Fibroblast of the conjunctiva (primary cell): ENCODE measurements around the gene CHADL.
A peak's percentile ranks its signal among the peaks of the same experiment; 100 is the strongest.
"Not testable (repeated sequence)": the region's sequence is repeated elsewhere in the genome, so short reads cannot be mapped to it uniquely, and the experiment has no call there.

Source experiments
- DNase-seq: peaks from one replicate; pipeline ENCODE4 v3.0.0-alpha.2; 2010; ENCODE audit warnings: low read depth

The CHADL gene

GRCh38 chr22:41240377-41241132, at the start of gene CHADL:
Gene CHADL, minus strand, starts transcription at chr22:41240931. Its CDS starts 50 bp downstream, at chr22:41240881.
- no peak for DNase-seq

- DNase-seq = no peak
Measured at GRCh38 chr22:41289671-41290070, 48.9 kb upstream of the CHADL start.

DNA sequence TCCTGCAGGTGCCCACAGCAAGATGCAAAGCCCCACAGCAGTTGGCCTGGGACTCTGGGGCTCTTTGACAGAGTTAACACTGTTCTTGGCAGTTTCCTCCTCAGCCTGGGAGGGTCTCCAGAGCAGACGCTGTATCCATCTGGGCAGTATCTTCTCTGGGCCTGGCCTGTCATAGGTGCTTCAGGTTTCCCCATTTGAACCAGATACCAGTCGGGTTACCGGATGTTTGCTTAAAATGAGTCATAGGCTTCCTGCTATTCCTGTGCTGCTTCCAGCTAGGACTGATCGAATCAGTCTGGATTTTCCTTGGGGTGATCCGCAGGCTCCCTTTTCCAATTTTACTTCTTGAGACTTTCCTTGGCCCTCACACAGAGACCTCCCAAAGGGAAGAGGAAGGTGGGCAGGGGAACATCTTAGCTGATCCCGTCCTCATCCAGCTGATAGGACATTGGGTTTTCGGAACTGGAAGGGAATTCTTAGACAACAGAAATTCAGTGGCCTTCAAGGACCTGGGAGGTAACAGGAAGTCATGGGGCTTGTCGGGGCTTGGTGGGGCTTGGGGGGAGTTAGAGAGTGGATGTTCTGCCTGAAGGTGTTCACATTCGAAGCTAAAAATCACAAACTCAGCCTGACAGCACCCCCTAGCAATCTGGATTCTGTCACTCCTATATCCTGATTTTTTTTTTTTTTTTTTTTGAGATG, 47.7 kb upstream of the CHADL start:
- DNase-seq = no peak

- no peak for DNase-seq
Measured at GRCh38 chr22:41286639-41287091, 45.9 kb upstream of the CHADL start.

DNA sequence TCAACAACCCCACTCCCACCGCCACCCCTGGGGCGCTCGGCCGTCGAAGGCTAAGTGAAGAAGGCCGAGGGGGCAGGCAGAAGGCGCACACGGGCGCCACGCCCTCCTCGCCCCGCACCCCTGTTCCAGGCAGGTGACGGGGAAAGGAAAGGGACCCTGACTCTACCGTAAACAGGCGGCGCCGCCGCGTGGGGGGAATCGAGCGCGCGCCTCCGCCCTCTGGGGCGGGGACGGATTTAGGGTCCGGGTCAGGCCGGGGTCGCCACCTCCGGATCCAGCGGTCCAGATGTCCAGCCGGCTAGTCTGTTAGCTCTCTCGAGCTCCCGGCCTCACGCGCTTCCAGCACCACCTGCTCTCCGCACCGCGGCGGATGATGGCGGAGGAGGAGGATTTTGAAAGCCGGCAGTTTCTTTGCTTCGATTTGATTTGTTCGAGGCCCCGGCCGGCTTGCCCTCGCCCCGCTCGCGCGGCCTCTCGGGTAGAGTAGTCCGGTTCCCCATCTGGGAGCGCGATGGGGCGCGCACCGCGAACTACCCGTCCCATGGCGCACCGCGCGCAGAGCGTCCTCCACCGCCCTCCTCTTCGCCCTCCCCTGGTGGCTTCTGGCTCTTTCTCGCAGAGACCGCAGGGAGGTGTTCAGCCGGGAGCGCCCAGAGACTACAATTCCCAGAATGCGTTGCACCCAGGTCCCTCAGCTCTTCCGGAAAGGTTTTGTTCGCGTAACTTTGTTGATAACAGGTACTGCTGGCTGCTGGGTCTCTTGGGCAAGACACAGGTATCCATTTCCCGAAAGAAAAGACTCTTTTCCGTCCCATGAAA, 45.3 kb upstream of the CHADL start, which contains the start of gene RANGAP1:
RANGAP1 (minus strand) TSS at position 368 of the 819 bp plus-strand sequence. CDS start 5,143 bp downstream, outside the sequence.
- peak; percentile 95 for DNase-seq

GRCh38 chr22:41285441-41285819, 44.7 kb upstream of the CHADL start:
- DNase-seq = peak; percentile 45

DNA sequence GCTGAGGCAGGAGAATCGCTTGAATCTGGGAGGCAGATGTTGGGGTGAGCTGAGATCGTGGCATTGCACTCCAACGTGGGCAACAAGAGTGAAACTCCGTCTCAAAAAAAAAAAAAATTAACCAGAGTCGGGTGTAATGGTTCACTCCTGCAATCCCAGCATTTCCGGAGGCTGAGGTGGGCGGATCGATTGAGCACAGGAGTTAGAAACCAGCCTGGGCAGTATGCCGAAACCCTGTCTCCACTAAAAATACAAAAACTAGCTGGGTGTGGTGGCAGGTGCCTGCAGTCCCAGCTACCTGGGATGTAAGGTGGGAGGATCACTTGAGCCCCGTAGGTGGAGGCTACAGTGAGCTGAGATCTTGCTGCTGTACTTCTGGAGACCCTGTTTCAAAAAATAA, 43.7 kb upstream of the CHADL start:
- DNase-seq = no peak

GRCh38 chr22:41280854-41281253, 40.1 kb upstream of the CHADL start:
- no peak for DNase-seq

GRCh38 chr22:41280065-41280464, 39.3 kb upstream of the CHADL start:
- no peak for DNase-seq

GRCh38 chr22:41274856-41275255, 34.1 kb upstream of the CHADL start:
- no peak for DNase-seq

DNA sequence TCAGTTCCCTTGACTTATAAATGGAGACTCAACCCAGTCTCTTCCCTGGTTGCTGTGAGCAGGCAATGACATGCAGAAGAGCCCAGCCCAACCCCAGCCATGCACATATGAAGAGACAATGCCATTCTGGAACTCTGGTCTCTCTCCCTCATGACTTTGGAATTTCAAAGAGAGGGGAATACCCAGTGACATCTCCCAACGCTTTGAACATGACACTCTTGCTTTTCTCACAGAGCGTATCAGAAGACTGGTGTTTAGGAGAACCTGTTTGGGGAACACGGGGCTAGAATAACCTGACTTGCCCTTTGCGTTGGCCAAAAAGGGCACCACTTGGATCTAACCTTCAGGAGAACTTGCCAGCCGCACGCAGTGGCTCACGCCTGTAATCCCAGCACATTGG, 32.4 kb upstream of the CHADL start:
- no peak for DNase-seq

- DNase-seq = no peak
Measured at GRCh38 chr22:41271787-41272186, 31.1 kb upstream of the CHADL start.

GRCh38 chr22:41267958-41268357, 27.2 kb upstream of the CHADL start:
- DNase-seq = no peak

- DNase-seq = no peak
Measured at GRCh38 chr22:41264408-41264941, 23.7 kb upstream of the CHADL start.

DNA sequence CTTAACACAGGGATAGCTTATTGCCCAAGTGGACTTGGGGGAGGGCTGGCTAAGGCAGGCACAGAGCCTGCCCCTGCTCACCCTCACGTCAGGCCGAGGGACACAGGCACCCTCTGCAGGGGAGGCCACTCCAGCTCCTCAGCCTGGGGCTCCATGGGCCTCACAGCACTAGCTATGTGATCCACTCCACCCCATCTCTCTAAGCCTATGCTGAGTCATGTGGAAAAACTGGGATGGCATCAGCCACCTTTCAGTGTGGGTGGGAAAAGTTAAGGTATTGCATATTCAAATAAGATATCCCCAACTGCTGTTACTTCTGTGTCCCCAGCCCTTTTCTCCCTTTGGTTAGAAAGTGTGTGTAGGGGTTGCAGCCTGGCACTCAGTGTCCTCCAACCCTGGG, 23.0 kb upstream of the CHADL start:
- no peak for DNase-seq

DNA sequence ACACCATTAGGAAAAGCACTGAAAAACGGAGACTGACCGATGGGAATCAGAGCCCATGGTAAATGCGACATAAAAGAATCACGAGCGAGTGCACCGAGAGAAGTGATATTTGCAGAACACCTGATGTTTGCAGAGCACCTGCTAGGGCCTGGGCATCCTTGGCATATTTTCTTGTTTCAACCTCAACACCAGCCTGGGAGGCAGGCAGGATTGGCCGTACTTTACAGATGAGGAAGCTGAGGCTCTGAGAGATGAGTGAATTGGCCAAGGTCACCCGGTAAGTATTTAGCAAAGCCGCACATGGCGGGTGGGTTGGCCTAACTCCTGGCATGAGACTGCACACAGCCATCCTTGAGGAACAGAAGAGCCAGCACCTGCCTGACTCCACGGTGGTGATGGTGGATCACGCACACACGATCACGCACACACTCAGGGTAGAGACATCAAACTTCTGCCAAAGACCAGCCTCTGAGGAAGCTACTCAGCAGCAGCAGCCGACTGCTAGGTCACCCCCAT, 21.6 kb upstream of the CHADL start:
- no peak for DNase-seq

- DNase-seq = no peak
Measured at GRCh38 chr22:41261541-41262249, 21.0 kb upstream of the CHADL start.

- DNase-seq = no peak
Measured at GRCh38 chr22:41260871-41261270, 20.1 kb upstream of the CHADL start.

DNA sequence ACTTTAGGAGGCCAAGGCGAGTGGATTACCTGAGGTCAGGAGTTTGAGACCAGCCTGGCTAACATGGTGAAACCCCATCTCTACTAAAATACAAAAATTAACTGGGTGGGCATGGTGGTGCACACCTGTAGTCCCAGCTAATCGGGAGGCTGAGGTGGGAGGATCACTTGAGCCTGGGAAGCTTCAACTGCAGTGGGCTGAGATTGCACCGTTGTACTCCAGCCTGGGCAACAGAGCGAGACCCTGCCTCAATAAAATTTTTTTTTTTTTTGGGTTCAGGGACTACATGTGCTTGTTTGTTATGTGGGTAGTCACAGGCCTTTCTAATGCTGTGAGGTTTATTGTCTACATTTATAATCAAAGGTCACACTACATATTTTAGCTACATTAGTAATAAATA, 19.0 kb upstream of the CHADL start:
- not testable (repeated sequence) for DNase-seq

DNA sequence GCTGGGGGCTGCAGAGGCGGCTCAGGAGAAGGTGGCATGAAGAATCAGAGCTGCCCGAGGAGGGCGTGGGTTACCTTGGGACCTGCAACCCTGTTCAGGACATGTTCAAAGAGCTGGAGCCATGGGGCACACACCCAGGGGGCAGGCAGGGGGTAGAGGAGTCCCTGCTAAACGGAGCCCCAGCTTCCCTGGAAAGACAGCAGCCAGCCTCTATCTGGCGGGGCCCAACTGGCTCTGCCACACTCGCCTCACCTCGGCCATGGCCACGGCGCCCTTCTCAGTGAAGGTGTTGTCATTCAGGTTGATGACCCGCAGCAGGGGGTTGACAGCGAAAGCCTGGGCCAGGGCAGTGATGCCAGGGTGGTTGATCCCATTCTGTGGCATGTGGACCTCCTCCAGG, 17.0 kb upstream of the CHADL start:
- no peak for DNase-seq
